A673 (cell line): ENCODE measurements around the gene HNRNPA2B1. TPM values are rescaled to one million over a fixed set of nuclear protein-coding genes. Genes with fewer than 3 reads are reported as not detected.

Experiments used
- BruUV-seq: library from RNA; stranded (reverse); fragments of 400-500 nt; replicated peaks from 2 replicates; lab custom pipeline; 2021; lab: Mats Ljungman, UMichigan
- CTCF ChIA-PET: fragments of 300-600 bp; sonication (Branson Sonifier 250); formaldehyde crosslinking; loops from one replicate; lab custom pipeline; 2022; ENCODE audit warnings: antibody characterized with exemption; lab: Charles Lee
- POLR2A ChIA-PET: fragments of 300-600 bp; sonication (Branson Sonifier 250); formaldehyde crosslinking; loops from one replicate; lab custom pipeline; 2022; ENCODE audit warnings: antibody characterized with exemption; ENCODE audit not compliant: low non-redundant PET; lab: Charles Lee
- DNase-seq: peaks from one replicate; pipeline ENCODE4 v3.0.0-alpha.2; 2015; ENCODE audit warnings: low spot score
- H3K27ac ChIP-seq: fragments of 200-600 bp; sonication (generic); 2 replicates; pipeline ENCODE4 v1.5.1; 2016; ENCODE audit warnings: mixed run types, low read depth, mild to moderate bottlenecking, mixed read lengths, antibody characterized with exemption, low read length; ENCODE audit not compliant: poor library complexity, severe bottlenecking
- H3K27me3 ChIP-seq: fragments of 200-600 bp; sonication (generic); replicated peaks from 2 replicates; pipeline ENCODE4 v1.6.1; 2017; ENCODE audit warnings: mixed run types, low read depth, mild to moderate bottlenecking, mixed read lengths, antibody characterized with exemption, low read length; ENCODE audit not compliant: insufficient read depth, poor library complexity
- H3K36me3 ChIP-seq: fragments of 200-600 bp; sonication (generic); 2 replicates; pipeline ENCODE4 v1.6.1; 2016; ENCODE audit warnings: mixed run types, mild to moderate bottlenecking, mixed read lengths, antibody characterized with exemption, low read length; ENCODE audit not compliant: insufficient read depth, poor library complexity, severe bottlenecking
- H3K4me1 ChIP-seq: fragments of 200-600 bp; sonication (generic); 2 replicates; pipeline ENCODE4 v1.6.1; 2017; ENCODE audit warnings: mixed run types, mild to moderate bottlenecking, mixed read lengths, antibody characterized with exemption, low read length; ENCODE audit not compliant: insufficient read depth, poor library complexity, severe bottlenecking
- H3K4me3 ChIP-seq: fragments of 200-600 bp; sonication (generic); 2 replicates; pipeline ENCODE4 v1.5.1; 2016; ENCODE audit warnings: low read depth, mixed run types, mild to moderate bottlenecking, mixed read lengths, low read length; ENCODE audit not compliant: poor library complexity, severe bottlenecking
- H3K9me3 ChIP-seq: fragments of 200-600 bp; sonication (generic); 2 replicates; pipeline ENCODE4 v1.6.1; 2016; ENCODE audit warnings: mixed run types, low read depth, mild to moderate bottlenecking, mixed read lengths, antibody characterized with exemption, low read length; ENCODE audit not compliant: poor library complexity, severe bottlenecking
- EZH2 ChIP-seq: fragments of 200-600 bp; sonication (generic); IDR thresholded peaks from 2 replicates; pipeline ENCODE4 v1.6.1; 2017; ENCODE audit warnings: borderline replicate concordance, low read depth, mild to moderate bottlenecking, mixed read lengths, antibody characterized with exemption, low read length; ENCODE audit not compliant: poor library complexity, severe bottlenecking
- intact Hi-C: fragments of 100-400 bp; cut with micrococcal nuclease; formaldehyde crosslinking; loops from one replicate; pipeline ENCODE4 v1.10.0; 2022; ENCODE audit not compliant: unreplicated experiment
- total RNA-seq: library from RNA; stranded (reverse); gene quantifications from 2 replicates; pipeline ENCODE4 v1.2.3, GENCODE V29; 2021
- TF ChIP-seq, protein P1 (sequence below): fragments of 300-800, 200-600 bp; sonication (generic); conservative IDR thresholded peaks from 2 replicates; pipeline ENCODE4 v1.5.1; 2017; ENCODE audit warnings: low read depth, mild to moderate bottlenecking, antibody characterized with exemption, low read length, moderate library complexity, mixed read lengths

Gene HNRNPA2B1
- total RNA-seq, 1 experiment from 2014 or later: 1,229 TPM

DNA sequence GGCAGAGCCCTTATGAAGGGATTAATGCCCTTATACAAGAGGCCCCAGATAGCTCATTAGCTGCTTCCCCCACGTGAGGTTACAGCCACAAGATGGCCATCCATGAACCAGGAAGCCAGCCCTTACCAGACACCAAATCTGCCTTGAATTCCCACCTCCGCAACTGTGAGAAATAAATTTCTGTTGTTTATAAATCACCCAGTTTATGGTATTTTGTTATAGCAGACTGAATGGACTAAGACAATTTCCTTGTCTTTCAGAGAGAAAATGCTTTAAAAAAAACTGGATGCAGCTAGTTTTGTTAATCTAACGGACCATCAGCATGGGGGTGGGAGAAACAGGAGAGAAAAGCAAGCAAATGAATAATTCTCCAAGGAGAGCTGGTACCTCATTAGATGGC lies 37.5 kb upstream of the HNRNPA2B1 start:
- DNase-seq: no peak
- CTCF ChIA-PET: no interaction called here
- BruUV-seq: no TSS peak
- Histone ChIP-seq H3K4me3 (no peak overlapping the region), H3K36me3 (no peaks in the 10 kb centered on the region), H3K27ac (no peak overlapping the region), H3K9me3 (no peaks in the 10 kb centered on the region), H3K27me3 (no peaks in the 10 kb centered on the region), H3K4me1 (no peaks in the 10 kb centered on the region)
- no peak for TF ChIP-seq EZH2
- TF ChIP-seq, protein P1, sequence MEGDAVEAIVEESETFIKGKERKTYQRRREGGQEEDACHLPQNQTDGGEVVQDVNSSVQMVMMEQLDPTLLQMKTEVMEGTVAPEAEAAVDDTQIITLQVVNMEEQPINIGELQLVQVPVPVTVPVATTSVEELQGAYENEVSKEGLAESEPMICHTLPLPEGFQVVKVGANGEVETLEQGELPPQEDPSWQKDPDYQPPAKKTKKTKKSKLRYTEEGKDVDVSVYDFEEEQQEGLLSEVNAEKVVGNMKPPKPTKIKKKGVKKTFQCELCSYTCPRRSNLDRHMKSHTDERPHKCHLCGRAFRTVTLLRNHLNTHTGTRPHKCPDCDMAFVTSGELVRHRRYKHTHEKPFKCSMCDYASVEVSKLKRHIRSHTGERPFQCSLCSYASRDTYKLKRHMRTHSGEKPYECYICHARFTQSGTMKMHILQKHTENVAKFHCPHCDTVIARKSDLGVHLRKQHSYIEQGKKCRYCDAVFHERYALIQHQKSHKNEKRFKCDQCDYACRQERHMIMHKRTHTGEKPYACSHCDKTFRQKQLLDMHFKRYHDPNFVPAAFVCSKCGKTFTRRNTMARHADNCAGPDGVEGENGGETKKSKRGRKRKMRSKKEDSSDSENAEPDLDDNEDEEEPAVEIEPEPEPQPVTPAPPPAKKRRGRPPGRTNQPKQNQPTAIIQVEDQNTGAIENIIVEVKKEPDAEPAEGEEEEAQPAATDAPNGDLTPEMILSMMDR: no peak
- POLR2A ChIA-PET: no interaction called here
- intact Hi-C loops: no loop called here

GRCh38 chr7:26237035-26237807 lies 36.7 kb upstream of the HNRNPA2B1 start:
- no peaks in the 10 kb centered on the region for H3K4me1 ChIP-seq
- H3K4me3 ChIP-seq: no peak overlapping the region
- H3K27ac ChIP-seq: no peak overlapping the region
- TF ChIP-seq EZH2: no peak
- TF ChIP-seq, protein P1: no peak
- no peaks in the 10 kb centered on the region for H3K27me3 ChIP-seq
- intact Hi-C loops: no loop called here
- no TSS peak for BruUV-seq
- peak; percentile 32 for DNase-seq
- no peaks in the 10 kb centered on the region for H3K36me3 ChIP-seq
- ChIA-PET POLR2A (no interaction called here), CTCF (interaction anchor here (0.6 kb wide), 1 partner anchor 37 kb away, joined by 3 read pairs; the partner anchor contains the start of gene HNRNPA2B1)
- no peaks in the 10 kb centered on the region for H3K9me3 ChIP-seq

- H3K4me3 ChIP-seq: no peak overlapping the region
- ChIA-PET POLR2A (no interaction called here), CTCF (no interaction called here)
- no peak for DNase-seq
- TF ChIP-seq, protein P1: 0 out of 2 replicates have a peak, but pooled peaks have one; percentile 24
- no peak for TF ChIP-seq EZH2
- BruUV-seq: no TSS peak
- H3K27ac ChIP-seq: no peak overlapping the region
- no peaks in the 10 kb centered on the region for H3K4me1 ChIP-seq
- no peaks in the 10 kb centered on the region for H3K27me3 ChIP-seq
- intact Hi-C loops: no loop called here
- no peaks in the 10 kb centered on the region for H3K9me3 ChIP-seq
- H3K36me3 ChIP-seq: no peaks in the 10 kb centered on the region
Measured at GRCh38 chr7:26233902-26234511, 33.5 kb upstream of the HNRNPA2B1 start.
